Stimulated activated memory B cell treated with anti-CD40 and anti-IgM and Interleukin-4, amounts not matched to agents 10 μg/mL and 1 μg/mL and 100 μg/mL, for 72 hours (primary cell): ENCODE data around the gene ZNF277.
"Not testable (repeated sequence)": the region's sequence is repeated elsewhere in the genome, so short reads cannot be mapped to it uniquely, and the experiment has no call there.

ENCODE experiments used
- ATAC-seq: fragments of 150-1000 bp; cut with Tn5 transposase; 2 replicates; pipeline ENCODE4 v1.10.0; 2021
- H3K27ac Mint-ChIP-seq: one replicate; pipeline ENCODE4 v1.8.0; 2022; ENCODE audit warnings: mild to moderate bottlenecking, mixed read lengths
- H3K27me3 Mint-ChIP-seq: one replicate; pipeline ENCODE4 v1.8.0; 2022; ENCODE audit warnings: mixed read lengths
- H3K36me3 Mint-ChIP-seq: one replicate; pipeline ENCODE4 v1.8.0; 2022; ENCODE audit warnings: mixed read lengths
- H3K4me1 Mint-ChIP-seq: one replicate; pipeline ENCODE4 v1.8.0; 2022; ENCODE audit warnings: mixed read lengths
- H3K4me3 Mint-ChIP-seq: one replicate; pipeline ENCODE4 v1.8.0; 2022; ENCODE audit warnings: mild to moderate bottlenecking, moderate library complexity, mixed read lengths
- H3K9me3 Mint-ChIP-seq: one replicate; pipeline ENCODE4 v1.8.0; 2022; ENCODE audit warnings: mixed read lengths

ZNF277 gene

DNA sequence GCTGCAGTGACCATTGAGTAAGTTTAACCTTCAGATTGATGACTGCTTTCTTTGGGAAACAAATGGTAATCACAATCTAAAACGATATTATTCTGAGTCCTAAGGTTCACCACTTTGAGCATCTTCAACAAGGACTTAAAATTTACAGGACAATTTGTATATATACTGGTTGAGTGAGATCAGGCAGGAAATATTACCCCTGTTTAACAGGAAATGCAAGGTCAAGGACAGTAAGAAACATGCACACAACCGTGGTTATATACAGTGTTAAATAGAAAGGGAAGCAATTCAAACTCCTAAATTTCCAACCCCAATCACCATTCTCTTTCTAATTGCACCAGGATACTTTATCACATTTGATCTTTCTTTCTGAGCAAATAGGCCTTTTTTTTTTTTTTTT lies 96.1 kb downstream of the ZNF277 start:
- no peak for ATAC-seq
- Mint-ChIP-seq H3K36me3 (peaks cover 60% of the 10 kb centered on the region), H3K27ac (no peak overlapping the region), H3K4me1 (peaks cover 14% of the 10 kb centered on the region), H3K4me3 (no peak overlapping the region), H3K27me3 (no peaks in the 10 kb centered on the region), H3K9me3 (no peaks in the 10 kb centered on the region)

GRCh38 chr7:112306903-112307302 lies 100.4 kb downstream of the ZNF277 start:
- ATAC-seq, result no peak
- Mint-ChIP-seq H3K27me3 (no peaks in the 10 kb centered on the region), H3K9me3 (peaks cover 7% of the 10 kb centered on the region), H3K4me1 (peaks cover 9% of the 10 kb centered on the region), H3K4me3 (no peak overlapping the region), H3K27ac (no peak overlapping the region), H3K36me3 (peaks cover 65% of the 10 kb centered on the region)

GRCh38 chr7:112307506-112307905 lies 101.0 kb downstream of the ZNF277 start:
- no peaks in the 10 kb centered on the region for H3K27me3 Mint-ChIP-seq
- peaks cover 7% of the 10 kb centered on the region for H3K9me3 Mint-ChIP-seq
- no peak overlapping the region for H3K4me3 Mint-ChIP-seq
- ATAC-seq, result no peak
- H3K36me3 Mint-ChIP-seq, result peaks cover 64% of the 10 kb centered on the region
- H3K4me1 Mint-ChIP-seq, result peaks cover 3% of the 10 kb centered on the region
- no peak overlapping the region for H3K27ac Mint-ChIP-seq

DNA sequence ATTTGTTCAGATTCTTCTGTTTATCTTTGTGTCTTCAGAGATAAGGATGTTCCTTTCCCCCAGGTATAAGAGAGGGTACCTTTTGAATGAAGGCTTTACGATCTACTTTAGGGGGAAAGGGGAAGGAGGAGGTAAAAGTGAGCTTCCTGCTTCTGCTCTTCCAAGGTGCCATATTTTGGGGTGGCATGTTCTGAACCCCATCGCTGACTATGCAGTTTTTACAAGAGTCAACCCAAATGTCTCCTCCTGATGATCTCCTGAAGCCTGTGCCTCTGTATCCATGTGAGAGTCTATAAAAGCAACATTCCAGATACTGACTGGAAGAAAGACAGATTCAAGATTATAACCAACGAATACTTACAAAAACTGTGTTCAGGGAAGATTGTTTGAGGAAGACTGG lies 102.5 kb downstream of the ZNF277 start:
- ATAC-seq, result no peak
- no peak overlapping the region for H3K4me3 Mint-ChIP-seq

DNA sequence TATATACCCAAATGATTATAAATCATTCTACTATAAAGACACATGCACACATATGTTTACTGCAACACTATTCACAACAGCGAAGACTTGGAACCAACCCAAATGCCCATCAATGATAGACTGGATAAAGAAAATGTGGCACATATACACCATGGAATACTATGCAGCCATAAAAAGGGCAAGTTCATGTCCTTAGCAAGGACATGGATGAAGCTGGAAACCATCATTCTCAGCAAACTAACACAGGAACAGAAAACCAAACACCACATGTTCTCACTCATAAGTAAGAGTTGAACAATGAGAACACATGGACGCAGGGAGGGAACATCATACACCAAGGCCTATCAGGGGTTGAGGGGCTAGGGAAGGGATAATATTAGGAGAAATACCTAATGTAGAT lies 110.3 kb downstream of the ZNF277 start:
- not testable (repeated sequence) for H3K27me3 Mint-ChIP-seq, H3K27ac Mint-ChIP-seq, H3K9me3 Mint-ChIP-seq, ATAC-seq, H3K4me3 Mint-ChIP-seq, H3K4me1 Mint-ChIP-seq
- peaks cover 77% of the 10 kb centered on the region for H3K36me3 Mint-ChIP-seq

More for the DNA sequence above, 102.5 kb downstream of the ZNF277 start:
- H3K27me3 Mint-ChIP-seq, result no peaks in the 10 kb centered on the region
- H3K27ac Mint-ChIP-seq, result no peak overlapping the region
- H3K36me3 Mint-ChIP-seq, result peaks cover 63% of the 10 kb centered on the region
- no peaks in the 10 kb centered on the region for H3K4me1 Mint-ChIP-seq
- peaks cover 7% of the 10 kb centered on the region for H3K9me3 Mint-ChIP-seq

GRCh38 chr7:112322070-112322469 lies 115.6 kb downstream of the ZNF277 start:
- peaks cover 72% of the 10 kb centered on the region for H3K36me3 Mint-ChIP-seq
- H3K27ac Mint-ChIP-seq, result no peak overlapping the region
- H3K27me3 Mint-ChIP-seq, result no peaks in the 10 kb centered on the region
- no peak overlapping the region for H3K4me3 Mint-ChIP-seq
- no peaks in the 10 kb centered on the region for H3K4me1 Mint-ChIP-seq
- H3K9me3 Mint-ChIP-seq, result peaks cover 6% of the 10 kb centered on the region
- no peak for ATAC-seq

DNA sequence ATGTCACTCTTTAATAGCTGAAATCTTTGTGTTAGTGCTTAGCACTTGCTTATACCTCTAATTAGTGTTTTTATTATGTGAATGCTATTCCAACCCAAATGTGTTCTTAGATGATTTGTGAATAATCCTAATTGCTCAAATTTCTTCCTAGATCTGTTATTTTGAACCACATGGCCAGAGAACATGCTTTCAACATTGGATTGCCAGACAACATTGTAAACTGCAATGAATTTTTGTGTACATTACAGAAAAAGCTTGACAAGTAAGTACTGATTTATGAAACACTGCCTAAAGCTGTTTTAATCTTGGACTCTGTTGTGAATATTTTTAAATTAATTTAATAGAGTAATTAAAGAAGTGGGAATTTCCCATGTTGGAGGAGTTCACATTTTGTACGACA lies 121.1 kb downstream of the ZNF277 start:
- no peak overlapping the region for H3K27ac Mint-ChIP-seq
- H3K27me3 Mint-ChIP-seq, result no peaks in the 10 kb centered on the region
- H3K36me3 Mint-ChIP-seq, result peaks cover 53% of the 10 kb centered on the region
- no peaks in the 10 kb centered on the region for H3K4me1 Mint-ChIP-seq
- ATAC-seq, result no peak
- H3K9me3 Mint-ChIP-seq, result no peaks in the 10 kb centered on the region
- H3K4me3 Mint-ChIP-seq, result no peak overlapping the region

GRCh38 chr7:112331492-112331891 lies 125.0 kb downstream of the ZNF277 start:
- ATAC-seq, result no peak
- H3K36me3 Mint-ChIP-seq, result peaks cover 57% of the 10 kb centered on the region

DNA sequence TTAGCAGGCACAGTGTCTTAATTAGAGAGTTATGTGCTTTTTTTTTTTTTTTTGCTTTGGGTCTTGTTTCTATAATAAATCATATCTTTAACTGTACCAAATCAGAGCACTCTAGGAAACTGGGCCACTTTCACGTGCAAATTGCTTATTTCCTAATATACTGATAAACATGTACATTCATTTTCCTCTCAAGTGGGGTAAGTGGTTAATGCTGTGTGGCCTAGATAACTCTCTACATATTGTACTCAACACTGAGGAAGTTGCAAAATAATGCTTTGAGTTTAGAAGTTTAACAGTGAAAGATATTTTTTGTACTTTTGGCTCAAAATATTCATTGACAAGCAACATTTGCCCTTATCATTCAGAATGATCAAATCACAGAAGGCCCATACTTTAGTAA lies 127.9 kb downstream of the ZNF277 start:
- Mint-ChIP-seq H3K27me3 (no peaks in the 10 kb centered on the region), H3K27ac (no peak overlapping the region), H3K36me3 (peaks cover 70% of the 10 kb centered on the region), H3K9me3 (no peaks in the 10 kb centered on the region), H3K4me3 (no peak overlapping the region), H3K4me1 (no peaks in the 10 kb centered on the region)
- ATAC-seq, result no peak

More at GRCh38 chr7:112331492-112331891, 125.0 kb downstream of the ZNF277 start:
- no peaks in the 10 kb centered on the region for H3K9me3 Mint-ChIP-seq
- no peaks in the 10 kb centered on the region for H3K27me3 Mint-ChIP-seq
- H3K4me1 Mint-ChIP-seq, result no peaks in the 10 kb centered on the region
- H3K4me3 Mint-ChIP-seq, result no peak overlapping the region
- no peak overlapping the region for H3K27ac Mint-ChIP-seq

DNA sequence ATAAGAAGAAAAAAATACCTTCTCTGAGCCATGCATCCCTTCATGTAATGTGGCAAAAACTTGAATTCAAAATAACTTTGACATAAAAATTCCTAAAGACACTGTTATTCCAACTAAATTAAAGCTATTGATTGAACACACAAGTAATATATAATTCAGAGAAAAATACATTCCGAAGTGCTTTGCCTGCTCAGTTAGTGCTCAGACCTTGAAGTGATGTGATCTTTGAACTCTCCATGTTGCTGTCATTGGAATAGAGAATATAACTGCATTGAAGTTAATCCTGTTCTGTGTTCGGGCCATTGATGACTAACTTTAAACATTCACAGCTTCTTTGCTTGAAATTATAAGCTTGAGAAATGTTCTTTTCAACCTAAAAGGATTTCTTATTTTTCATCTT lies 129.8 kb downstream of the ZNF277 start:
- no peaks in the 10 kb centered on the region for H3K9me3 Mint-ChIP-seq
- ATAC-seq, result no peak
- H3K4me3 Mint-ChIP-seq, result no peak overlapping the region
- H3K4me1 Mint-ChIP-seq, result no peaks in the 10 kb centered on the region
- no peak overlapping the region for H3K27ac Mint-ChIP-seq
- no peaks in the 10 kb centered on the region for H3K27me3 Mint-ChIP-seq
- peaks cover 62% of the 10 kb centered on the region for H3K36me3 Mint-ChIP-seq

DNA sequence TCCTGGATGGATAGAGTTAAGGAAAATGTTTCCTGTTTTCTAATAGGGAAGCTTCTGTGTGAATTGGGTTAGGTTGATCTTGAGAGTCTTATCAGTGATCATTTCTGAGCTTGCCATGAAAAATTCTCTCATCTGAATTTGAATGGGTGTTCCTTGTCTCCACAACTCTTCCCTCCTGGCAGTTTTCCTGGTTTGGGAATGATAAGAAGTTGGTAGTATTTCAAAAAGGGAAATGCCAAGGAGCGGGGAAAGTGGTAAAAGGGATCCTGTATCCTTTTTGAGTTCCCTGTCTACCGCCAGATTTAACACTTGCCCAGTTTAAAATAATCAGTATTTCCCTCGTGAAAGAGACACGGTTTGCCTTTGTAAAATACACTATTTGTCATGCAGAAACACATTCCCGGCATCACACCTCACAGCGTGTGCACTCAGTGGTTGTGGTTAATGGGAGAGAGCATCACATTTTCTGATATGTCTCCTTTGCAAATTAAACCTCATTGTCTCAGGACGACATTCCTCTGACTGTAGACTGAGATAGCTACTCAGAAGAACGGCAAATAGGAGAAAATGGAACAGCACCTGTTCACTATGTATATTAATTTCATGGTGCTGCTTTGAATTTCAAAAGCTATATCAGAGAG lies 130.6 kb downstream of the ZNF277 start:
- no peaks in the 10 kb centered on the region for H3K9me3 Mint-ChIP-seq
- ATAC-seq, result no peak
- peaks cover 64% of the 10 kb centered on the region for H3K36me3 Mint-ChIP-seq
- H3K4me1 Mint-ChIP-seq, result no peaks in the 10 kb centered on the region
- H3K27ac Mint-ChIP-seq, result no peak overlapping the region
- no peaks in the 10 kb centered on the region for H3K27me3 Mint-ChIP-seq
- H3K4me3 Mint-ChIP-seq, result no peak overlapping the region

DNA sequence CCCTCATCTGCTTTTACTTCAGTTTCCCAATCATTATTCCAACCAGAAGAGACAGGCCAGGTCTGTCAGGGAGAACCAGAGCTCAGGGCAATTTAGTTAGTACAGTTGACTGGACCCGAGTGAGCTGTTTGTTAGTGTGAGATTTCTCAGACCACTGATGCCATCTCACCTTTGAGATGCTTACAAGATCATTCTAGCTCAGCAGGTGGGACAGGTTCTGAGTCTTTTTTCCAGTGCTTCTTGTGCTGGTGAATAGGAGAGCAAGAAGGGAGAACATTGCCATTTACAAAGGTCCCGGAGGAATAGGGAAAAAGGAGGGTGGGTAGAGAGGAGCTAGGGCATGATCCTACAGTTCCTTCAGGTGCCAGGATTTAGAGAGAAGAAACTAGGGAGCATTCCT lies 131.4 kb downstream of the ZNF277 start:
- no peak for ATAC-seq
- Mint-ChIP-seq H3K27me3 (no peaks in the 10 kb centered on the region), H3K4me3 (no peak overlapping the region), H3K36me3 (peaks cover 66% of the 10 kb centered on the region), H3K27ac (no peak overlapping the region), H3K4me1 (no peaks in the 10 kb centered on the region), H3K9me3 (no peaks in the 10 kb centered on the region)

GRCh38 chr7:112338786-112339185 lies 132.3 kb downstream of the ZNF277 start:
- no peak for ATAC-seq
- H3K27ac Mint-ChIP-seq, result no peak overlapping the region
- no peak overlapping the region for H3K4me3 Mint-ChIP-seq
- no peaks in the 10 kb centered on the region for H3K4me1 Mint-ChIP-seq
- H3K36me3 Mint-ChIP-seq, result peaks cover 75% of the 10 kb centered on the region
- H3K27me3 Mint-ChIP-seq, result no peaks in the 10 kb centered on the region
- no peaks in the 10 kb centered on the region for H3K9me3 Mint-ChIP-seq

GRCh38 chr7:112341464-112341863 lies 135.0 kb downstream of the ZNF277 start:
- Mint-ChIP-seq H3K4me3 (no peak overlapping the region), H3K27ac (no peak overlapping the region), H3K9me3 (no peaks in the 10 kb centered on the region), H3K36me3 (peaks cover 70% of the 10 kb centered on the region), H3K27me3 (no peaks in the 10 kb centered on the region), H3K4me1 (no peaks in the 10 kb centered on the region)
- no peak for ATAC-seq

DNA sequence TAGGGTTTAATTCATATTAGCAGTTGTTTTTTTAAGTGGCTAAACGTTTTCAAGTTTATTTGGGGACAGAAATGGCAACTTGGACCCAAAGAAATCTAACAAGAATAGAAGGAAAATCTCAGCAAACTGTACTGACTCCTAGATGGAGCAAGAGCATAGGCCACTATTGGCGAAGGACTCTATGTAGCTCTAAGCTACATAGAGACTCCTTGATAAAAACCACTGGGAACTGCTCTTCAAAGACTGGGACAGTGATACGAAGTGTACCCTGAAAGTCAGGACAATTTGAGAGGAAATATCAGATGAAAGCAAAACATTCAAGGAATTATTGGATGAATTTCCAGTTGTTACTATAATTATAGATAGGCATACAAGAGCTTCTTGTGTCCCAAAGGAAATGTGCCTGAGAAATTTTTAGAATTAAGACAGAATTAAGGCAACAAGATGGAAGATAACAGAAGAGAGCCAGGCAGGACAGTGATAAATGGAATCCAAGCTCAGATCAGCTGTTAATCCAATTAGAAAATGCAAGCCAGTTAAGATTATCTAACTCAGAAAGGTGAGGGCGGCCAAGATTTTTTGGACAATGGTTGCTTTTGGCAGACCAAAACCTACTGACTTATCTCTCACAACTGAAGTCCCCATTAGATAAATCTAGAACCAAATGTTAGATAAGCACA lies 140.0 kb downstream of the ZNF277 start:
- Mint-ChIP-seq H3K9me3 (no peaks in the 10 kb centered on the region), H3K27me3 (no peaks in the 10 kb centered on the region), H3K27ac (no peak overlapping the region), H3K4me3 (no peak overlapping the region), H3K4me1 (no peaks in the 10 kb centered on the region), H3K36me3 (peaks cover 41% of the 10 kb centered on the region)
- ATAC-seq, result no peak

DNA sequence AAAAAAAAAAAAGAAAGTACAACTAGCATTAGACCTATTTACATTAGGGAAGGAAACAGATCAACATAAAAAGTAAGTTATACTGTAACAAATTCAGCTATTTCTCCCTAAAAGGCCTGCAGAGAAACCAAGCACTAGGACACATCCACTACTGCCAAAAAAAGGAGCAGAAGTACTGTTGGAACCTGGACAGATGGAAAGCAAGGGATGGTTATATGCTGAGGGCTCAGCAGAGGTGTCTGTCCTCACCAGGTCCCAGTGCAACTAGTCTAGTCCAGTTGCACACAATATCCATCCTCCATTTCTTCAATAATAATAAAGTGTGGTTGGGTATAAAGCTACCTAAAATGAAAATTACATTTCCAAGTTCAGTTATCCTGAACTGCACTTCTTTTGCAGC lies 140.6 kb downstream of the ZNF277 start:
- H3K27ac Mint-ChIP-seq, result no peak overlapping the region
- no peaks in the 10 kb centered on the region for H3K27me3 Mint-ChIP-seq
- no peaks in the 10 kb centered on the region for H3K9me3 Mint-ChIP-seq
- no peaks in the 10 kb centered on the region for H3K4me1 Mint-ChIP-seq
- no peak for ATAC-seq
- H3K4me3 Mint-ChIP-seq, result no peak overlapping the region
- peaks cover 39% of the 10 kb centered on the region for H3K36me3 Mint-ChIP-seq
